HG02943 (cell line): ENCODE data around the gene ATP2B3.

Source experiments
- ATAC-seq: cut with Tn5 transposase; IDR thresholded peaks from one replicate; pipeline ENCODE4 v1.9.1; 2021; ENCODE audit warnings: mild to moderate bottlenecking, low read depth, moderate library complexity; ENCODE audit not compliant: unreplicated experiment

The ATP2B3 gene

DNA sequence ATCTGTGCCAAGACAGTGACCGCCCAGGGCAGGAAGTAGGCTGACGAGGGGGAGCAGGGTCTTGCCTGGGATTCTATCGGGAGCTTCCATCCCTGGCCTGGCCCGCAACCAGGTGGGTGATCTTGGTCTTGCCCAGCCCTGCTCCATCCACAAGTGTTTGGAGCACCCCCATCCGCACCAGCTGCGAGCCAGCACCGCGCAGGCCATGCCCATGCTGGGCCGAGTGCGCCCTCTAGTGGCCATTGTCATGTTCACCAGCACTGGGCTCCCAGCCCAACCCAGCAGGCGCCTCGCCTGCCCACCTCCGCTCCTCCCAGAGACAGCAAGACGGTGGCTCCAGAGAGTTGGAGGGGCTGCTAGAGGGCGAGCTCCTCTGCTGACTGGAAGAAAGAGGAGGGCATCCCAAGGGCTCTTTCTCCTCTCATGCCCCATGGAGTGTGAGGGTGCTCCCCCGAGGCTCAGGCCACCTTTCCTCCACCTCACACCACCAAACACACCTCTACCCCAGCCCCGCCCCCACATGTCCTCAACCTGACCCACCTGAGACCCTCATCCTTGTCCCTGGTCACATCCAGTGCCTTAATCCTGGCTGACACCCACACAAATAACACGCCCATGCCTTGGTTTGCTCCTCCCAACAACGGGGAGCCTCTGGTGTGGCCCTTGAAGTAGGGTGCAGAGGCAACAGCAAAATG, 9.8 kb upstream of the ATP2B3 start:
- ATAC-seq = peak; percentile 72

DNA sequence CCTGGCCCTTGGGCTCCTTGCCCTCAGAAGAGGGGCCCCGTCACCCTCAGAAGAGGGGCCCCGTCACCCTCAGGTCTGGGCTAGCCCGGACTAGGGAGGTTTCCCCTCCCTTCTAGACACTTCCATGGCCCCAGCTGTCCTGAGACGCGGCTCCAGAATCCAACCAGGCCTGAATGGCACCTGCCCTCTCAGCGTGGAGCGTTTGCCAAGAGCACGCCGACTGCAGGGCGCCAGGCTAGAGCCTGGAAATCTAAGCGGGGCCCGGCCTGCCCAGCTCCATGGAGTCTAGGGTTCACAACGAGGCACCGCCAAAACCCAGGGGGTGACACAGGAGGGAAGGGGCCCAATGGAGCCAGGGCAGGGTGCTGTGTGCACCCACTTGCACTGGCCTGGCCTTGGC, 7.8 kb upstream of the ATP2B3 start:
- no peak for ATAC-seq

DNA sequence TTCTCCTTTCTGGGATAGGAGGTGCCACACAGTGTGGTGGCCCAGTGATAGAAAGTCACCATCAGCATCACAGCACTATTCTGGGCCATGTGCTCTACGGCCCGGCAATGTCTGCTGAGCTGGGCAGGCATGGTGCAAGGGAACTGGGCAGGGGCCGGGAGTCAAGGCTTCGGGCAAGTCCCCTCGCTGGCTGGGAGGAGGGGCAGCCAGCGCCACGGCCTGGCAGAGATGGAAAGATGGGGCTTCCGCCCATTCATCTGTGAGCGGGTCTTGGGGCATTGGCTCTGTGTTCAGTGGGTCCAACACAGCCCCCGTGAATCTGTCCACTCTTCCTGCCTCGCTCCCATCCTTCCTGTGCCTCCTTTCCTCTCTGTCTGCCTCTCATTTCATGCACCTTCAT, 7.1 kb upstream of the ATP2B3 start:
- no peak for ATAC-seq

DNA sequence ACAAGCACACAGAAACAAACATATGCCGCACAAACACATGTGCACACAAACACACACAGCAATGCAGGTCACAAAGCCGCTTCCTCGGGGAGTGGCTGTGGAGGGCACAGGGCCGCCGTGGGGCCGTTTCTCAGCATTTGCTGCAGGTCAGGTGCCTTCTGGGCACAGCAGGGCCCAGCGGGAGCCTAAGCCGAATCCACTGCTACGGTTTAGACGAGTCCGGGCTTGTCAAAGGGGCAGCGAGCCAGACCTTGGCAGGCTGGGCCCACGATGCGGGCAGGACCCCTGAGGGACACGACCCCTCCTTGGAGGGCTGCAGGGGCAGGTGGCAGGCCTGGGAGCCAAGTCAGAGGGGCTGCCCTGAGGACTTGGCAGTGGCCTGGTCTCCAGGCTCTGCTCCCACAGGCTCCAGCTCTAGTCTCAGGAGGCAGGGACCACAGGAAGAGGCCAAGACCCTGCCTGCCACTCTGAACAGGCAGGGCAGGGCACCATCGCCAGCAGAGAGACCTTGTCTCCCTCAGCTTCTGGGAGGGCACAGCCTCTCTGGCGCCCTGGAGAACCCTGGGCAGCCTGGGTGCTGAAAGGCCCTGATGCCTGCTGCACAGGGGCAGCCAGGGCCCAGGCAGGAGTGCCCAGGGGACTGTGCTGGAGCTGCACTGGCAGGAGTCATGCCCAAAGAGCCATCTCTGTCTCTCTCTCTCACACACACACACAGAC, 5.5 kb upstream of the ATP2B3 start:
- ATAC-seq = no peak

DNA sequence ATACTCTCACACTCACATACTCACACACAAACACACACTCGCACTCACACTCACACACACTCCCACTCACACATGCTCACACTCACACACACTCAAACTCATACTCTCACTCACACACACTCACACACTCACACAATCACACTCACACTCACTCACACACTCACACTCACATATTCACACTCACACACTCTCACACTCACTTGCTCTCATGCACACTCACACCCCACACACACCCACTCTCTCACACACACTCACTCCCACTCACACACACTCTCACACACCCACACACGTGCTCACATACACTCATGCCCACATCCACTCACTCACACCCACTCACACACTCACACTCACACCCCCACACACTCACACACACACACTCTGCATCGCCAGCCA, 4.9 kb upstream of the ATP2B3 start:
- ATAC-seq = no peak

DNA sequence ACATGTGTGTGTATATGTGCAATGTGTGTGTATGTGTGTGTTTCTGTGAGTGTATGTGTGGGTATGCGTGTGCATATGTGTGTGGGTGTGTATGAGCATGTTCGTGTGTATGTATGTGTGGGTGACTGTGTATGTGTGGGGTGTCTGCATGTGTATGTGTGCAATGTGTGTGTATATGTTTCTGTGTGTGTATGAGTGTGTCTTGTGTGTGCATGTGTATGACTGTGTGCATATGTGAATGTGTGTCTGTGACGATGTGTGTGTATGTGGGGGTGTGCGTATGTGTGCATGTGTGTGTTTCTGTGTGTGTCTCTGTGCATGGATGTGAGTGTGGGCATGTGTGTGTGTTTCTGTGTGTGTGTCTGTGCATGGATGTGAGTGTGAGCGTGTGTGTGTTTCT, 4.2 kb upstream of the ATP2B3 start:
- no peak for ATAC-seq

DNA sequence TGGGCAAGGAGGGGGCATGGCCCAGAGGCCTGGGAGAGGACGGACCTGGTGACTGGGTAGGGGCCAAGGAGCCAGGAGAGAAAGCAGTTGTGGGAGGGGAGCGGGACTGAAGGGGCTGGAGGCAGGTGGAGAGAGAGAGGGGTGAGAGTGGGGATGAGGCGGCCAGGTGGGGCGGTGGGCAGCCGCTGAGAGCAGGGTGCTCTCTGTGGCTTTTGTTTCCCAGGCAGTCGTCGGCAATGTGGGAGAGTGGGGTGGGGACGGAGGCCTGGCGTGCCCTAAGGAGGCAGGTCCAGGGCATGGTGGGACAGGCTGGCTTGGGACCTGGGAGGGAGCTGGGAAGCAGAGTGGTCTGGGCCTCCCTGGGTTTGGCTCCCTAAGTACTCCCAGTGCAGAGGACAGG, 3.2 kb upstream of the ATP2B3 start:
- no peak for ATAC-seq

DNA sequence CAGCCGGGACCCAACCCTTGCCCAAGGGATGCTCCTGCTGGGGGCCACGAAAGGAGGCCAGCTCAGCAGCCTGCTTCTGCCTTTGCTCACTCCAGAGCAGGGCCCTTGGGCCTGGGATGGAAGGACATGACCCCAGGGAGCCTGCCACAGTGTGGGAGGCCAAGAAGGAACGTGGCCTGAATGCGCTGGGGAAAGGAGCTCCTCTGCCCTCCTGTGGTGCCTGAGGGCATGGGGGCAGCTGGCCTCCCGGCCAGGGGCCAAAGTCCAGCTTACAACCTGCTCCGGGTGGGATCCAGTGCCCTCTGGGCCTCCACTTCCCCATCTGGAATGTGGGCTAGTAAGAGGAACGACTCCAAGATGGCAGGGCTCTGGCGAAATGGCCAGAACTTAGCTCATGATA, 2.0 kb upstream of the ATP2B3 start:
- ATAC-seq = no peak

DNA sequence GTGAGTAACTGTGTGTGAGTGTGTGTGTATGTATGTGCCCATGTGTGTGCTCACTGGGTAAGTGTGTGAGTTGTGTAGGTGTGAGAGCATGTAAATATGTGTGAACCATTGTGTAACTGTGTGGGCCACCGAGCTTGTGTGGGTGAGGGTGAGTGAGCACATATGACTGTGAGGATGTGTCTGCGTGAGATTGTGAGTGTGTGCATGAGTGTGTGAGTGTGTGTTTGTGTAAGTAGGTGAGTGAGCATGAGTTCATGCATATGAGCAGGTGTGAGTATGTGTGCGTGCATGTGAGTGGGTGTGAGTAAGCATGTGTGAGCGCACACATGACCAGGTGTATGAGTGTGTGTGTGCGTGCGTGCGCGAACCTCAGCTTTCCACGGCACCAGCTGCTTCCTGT, 1.4 kb upstream of the ATP2B3 start:
- no peak for ATAC-seq

DNA sequence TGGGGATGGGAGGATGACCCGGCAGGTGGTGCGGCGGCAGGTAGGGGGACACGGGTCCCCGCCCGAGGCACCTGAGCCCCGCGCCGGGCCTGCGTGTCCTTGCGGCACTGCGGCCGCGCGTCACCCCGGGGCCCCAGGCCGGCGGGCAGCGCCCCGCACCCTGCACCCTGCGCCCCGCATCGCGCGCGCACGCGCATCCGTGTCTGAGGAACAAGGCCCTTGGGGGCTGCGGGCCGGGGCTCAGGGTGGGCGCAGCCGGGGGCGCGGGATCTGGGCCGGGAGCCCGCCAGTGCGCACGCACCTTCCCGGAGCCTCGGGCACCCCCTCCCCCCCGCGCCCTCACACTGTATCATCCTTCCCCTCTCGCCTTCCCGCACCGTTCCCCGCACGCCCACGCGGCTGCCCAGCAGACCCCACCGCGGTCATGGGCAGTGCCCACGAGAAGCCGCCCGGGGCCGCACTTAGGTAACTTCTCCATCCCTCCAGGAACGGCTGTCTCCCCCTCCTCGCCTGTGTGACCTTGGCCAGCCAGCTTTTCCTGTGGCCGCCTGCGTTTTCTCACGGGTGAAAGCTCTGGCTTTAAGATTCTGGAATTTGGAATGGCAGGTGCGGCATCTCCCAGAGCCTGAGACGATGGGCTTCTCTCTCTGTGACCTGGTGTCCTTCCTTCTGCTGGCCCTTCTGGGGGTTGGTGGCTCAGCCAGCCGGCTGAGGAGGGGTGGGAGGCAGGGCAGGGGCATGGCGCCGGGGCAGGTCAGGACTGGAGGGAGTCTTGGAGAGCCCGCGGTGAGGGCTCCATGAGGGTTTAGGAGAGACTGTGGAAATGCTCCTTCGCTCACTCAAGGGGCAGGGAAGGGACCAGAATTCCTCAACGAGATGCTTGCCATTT, 748 bp downstream of the ATP2B3 start:
- no peak for ATAC-seq

DNA sequence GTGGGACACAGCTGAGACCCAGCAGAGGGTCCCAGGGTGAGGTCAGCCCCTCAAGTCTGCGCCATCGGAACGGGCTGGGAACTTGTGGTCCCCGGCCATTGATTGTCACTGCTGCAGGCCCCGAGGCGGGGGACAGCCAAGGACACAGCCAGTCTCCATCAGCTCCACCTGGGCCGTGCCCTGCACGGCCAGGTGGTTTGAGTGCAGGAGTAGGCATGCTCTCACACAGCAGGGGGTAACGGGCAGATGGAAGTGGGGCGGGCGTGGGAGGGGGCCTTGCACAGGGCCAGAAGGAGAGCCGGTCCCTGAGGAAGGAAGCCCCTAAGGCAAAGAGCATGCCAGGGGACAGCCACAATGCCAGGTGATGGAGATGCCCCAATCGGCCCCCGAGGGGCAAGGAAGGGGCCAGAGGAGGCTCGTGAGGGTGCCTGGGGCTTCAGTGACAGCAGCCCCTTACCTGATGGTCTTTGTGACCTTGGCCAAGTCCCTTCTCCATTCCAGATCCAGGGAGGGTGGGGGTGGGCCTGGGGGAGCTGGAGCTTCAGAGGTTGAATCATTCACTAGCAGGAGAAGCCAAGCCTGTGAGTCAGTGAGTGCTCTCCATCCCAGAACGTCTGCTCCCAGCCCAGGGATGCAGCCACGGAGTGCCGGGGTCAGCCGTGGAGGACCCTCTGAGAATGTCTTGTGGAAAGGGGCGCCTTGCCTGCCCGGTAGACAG, 2.3 kb downstream of the ATP2B3 start:
- ATAC-seq = no peak

DNA sequence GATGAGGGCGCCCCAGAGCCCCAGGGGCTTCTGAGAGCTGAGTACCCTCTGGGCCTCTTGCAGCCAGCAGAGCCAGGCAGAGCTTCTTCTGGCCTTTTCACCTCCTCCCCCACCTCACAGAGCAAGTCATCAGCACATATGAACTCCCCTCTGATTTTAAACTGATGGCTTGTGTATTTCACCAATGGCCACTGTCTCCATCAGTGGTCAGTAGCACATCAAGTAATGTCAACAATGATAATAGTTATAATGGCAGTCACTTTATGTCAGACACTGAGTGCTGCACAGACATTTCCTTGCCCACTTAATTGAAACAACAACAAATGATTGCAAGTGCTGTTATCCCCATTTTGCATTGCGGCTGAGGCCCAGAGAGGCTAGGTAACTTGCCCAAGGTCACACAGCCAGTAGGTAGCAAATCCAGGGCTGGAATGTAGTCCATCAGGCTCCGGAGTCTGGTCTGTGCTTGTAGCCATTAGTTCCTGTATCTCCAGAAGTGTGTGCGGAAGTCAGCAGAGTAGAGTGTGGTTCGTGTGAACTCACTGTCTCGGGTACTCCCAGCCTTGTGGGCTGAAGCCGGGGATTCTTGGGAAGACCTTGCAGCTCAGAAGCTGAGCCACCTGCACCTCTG, 3.0 kb downstream of the ATP2B3 start:
- no peak for ATAC-seq

DNA sequence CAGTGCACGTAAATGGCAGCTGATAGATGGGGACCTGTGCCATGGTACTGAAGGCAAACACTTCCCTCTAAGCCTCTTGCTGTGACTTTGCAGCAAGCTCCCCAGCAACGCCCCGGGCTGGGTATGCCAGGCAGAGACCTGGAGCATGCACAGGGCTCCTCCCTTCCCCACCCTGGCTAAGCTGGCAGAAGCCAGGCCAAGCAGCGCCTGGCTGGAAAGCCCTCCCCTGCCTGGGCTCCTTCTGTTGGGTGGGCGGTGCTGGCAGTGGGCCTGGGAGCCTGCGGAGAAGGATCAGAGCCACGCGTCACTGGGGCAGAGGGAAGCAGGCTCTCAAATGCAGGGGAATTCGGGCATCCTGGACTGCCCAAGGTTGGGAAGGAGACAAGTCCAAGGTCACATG, 3.6 kb downstream of the ATP2B3 start:
- no peak for ATAC-seq

DNA sequence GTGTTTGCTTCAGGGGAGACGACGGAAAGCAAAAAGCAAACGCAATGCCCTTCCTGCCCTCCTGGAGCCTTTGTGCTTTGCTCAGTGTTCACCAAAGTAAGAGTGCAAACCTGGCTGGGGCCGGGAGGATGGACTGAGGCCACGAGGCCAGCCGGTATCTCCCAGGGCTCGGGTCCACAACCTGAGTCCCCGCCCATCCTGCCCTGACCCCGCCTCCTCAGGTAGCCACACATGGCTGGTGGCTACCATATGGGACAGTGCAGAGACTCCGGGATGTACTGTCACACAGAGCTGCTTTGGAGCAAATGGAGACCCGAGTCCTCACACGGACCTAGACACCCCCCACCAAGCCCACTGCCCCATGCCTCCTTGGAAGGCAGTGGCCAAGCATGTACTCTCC, 4.8 kb downstream of the ATP2B3 start:
- no peak for ATAC-seq

DNA sequence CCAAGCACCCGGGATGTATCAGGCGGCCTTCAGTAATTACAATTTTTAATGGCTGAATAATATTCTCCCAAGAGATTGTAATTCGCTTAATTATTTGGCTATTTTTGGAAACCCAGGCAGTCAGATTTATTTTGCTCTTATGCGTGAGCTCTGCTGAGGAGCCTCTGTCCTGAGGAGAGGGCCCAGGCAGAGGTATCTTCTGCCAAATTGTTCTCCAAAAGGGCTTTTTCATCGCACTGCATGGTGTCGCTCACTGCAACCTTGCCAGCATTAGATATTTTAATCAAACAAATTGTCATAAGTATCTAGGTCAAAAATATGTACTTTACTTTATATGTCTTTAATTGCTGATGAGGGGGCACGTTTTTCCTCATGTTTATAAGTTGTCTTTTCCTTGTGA, 5.8 kb downstream of the ATP2B3 start:
- ATAC-seq = no peak

DNA sequence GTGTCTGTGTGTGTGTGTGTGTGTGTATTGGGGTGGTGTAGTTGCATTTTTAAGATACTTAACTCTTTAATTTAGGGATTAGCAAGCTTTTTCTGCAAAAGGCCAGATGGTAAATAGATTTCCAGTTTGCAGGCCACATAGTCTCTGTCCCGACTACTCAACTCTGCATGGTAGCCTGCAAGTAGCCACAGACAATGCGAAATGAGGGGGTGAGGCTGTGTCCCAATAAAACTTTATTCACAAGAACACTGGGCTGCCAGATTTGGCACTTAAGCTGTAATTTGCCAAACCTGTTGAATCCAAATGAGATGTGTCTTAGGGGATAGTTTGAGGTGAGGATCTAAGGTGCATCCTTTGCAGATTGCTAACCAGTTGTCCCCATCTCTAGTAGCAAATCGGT, 6.8 kb downstream of the ATP2B3 start:
- no peak for ATAC-seq

DNA sequence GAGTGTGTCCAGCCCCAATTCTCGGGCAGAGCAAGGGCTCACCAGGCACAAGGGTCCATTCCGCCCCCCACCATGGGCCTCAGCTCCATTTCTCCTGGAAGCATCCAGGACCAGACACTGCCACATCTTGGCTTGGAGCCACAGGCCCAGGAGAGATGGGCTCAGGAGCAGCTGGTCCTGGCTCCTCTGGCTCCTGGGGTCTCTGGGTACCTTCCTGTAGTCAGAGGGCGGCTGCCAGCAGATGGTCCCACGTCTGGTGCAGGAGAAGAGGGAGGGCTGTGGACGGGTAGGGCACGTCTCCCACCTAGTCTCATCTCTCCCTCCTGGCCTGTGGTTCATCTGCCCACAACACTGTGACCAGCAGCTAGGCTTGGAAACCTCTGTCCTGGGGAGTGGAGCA, 8.0 kb downstream of the ATP2B3 start:
- no peak for ATAC-seq

DNA sequence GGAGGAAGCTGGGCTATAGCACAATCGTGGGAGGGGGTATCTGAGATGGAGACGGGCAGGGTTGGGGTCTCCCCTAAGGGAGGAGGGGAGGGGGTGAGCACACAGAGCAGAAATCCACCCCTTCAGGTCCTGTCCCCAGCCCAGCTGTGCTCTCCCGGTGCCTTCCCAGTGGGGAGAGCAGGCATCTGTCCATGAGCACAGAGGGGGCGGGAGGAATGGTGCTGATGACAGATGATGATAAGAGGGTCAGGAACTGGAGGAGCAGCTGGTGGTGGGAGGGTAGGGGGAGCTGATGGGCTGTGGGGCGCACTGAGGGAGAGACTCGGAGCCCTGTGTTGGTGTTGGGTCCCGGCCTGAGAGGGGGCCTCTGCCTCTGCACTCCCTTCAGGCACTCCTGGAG, 8.6 kb downstream of the ATP2B3 start:
- ATAC-seq = no peak

DNA sequence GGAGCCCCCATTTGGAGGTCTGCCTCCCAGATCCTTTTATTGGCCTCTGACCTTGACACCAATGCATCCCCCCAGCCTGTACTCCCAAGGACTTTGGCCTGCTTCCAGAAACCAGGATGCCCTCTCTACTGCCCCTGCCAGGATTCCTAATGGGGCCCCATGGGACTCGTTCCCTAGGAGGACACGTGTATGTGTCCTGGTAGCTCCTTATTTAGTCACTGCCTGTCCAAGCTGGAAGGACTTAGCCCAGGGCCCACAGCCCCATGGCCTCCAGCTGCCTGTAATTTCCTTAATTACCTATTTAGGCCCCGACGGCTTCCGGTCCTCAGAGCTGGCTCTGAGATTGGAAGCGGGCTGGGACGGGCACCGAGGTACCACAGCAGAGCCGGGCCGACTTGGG, 9.4 kb downstream of the ATP2B3 start:
- ATAC-seq = no peak

DNA sequence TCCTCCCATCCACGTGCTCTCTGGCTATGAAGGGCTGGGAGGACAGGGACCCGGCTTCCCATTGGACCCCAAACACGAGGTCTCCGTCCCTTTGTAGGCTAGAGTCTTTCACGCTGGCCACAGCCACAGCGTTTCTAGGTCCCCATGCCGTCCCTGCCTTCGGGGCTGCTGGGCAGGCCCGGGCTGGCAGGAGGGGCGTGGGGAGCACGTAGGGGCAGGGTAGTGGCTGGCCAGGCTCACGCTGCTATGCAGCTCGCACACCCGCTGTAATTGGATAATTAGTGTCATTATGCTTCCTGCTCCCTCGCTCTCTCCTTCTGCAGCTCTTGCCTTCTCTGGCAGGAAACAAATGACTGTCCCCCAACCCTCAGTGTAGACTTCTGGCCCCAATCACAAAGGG, 9.8 kb downstream of the ATP2B3 start:
- no peak for ATAC-seq
